Measurements from ENCODE around the gene MEN1. TPM values are rescaled to one million over a fixed set of nuclear protein-coding genes. Genes with fewer than 3 reads are reported as not detected.
A peak's percentile ranks its signal among the peaks of the same experiment; 100 is the strongest.

The MEN1 gene
- total and polyA plus RNA-seq, 2 of the 13 experiments (the other 11 are each of a cell fraction or from before 2014, with no cell fraction given): 20.5 to 27.3 TPM

GRCh38 chr11:64810271-64810890 lies at the start of gene MEN1 (continued):
- no peak for TF ChIP-seq SKIL (CRISPR knock-in tag; IDR thresholded peaks at IDR 0.05; ENCODE audit: borderline replicate concordance)
- no peak for TF ChIP-seq CHD2 (IDR thresholded peaks at IDR 0.05; ENCODE audit: low read depth, low read length)
- TF ChIP-seq ZNF740 (CRISPR knock-in tag; IDR thresholded peaks at IDR 0.05): no peak
- TF ChIP-seq ZNF274 (CRISPR knock-in tag; IDR thresholded peaks at IDR 0.05): 0 out of 2 replicates have a peak, but pooled peaks have one; percentile 27
- TF ChIP-seq JUND (CRISPR knock-in tag; IDR thresholded peaks at IDR 0.05): no peak
- no peak for TF ChIP-seq EHMT2 (IDR thresholded peaks at IDR 0.05; ENCODE audit: borderline replicate concordance, low read depth, low read length)
- no peak; the same call in 1 of the 2 replicates for TF ChIP-seq ZNF580 (CRISPR knock-in tag; IDR thresholded peaks at IDR 0.05; ENCODE audit: borderline replicate concordance, low read depth)
- peak; percentile 96 for TF ChIP-seq ELF1 (CRISPR knock-in tag; IDR thresholded peaks at IDR 0.05)
- TF ChIP-seq SETDB1 (CRISPR knock-in tag; IDR thresholded peaks at IDR 0.05; ENCODE audit: borderline replicate concordance): no peak
- TF ChIP-seq SNAI1 (CRISPR knock-in tag; IDR thresholded peaks at IDR 0.05; ENCODE audit: borderline replicate concordance): no peak
- no peak; the same call in 1 of the 2 replicates for TF ChIP-seq ZNF362 (CRISPR knock-in tag; IDR thresholded peaks at IDR 0.05; ENCODE audit: borderline replicate concordance)
- peak; percentile 42; the same call in 1 of the 2 replicates for TF ChIP-seq FOXK1 (CRISPR knock-in tag; IDR thresholded peaks at IDR 0.05; ENCODE audit: borderline replicate concordance, low read depth)
- TF ChIP-seq ZMYM3 (CRISPR knock-in tag; IDR thresholded peaks at IDR 0.05): no peak
- no peak for TF ChIP-seq CSRNP1 (CRISPR knock-in tag; IDR thresholded peaks at IDR 0.05)
- TF ChIP-seq ARID2 (CRISPR knock-in tag; IDR thresholded peaks at IDR 0.05; ENCODE audit: borderline replicate concordance): no peak
- no peak for TF ChIP-seq PCBP2 (optimal IDR thresholded peaks at IDR 0.05; ENCODE audit: low read depth, low read length, poor library complexity, severe bottlenecking)
- peak; percentile 77; the same call in 1 of the 2 replicates for TF ChIP-seq ZNF598 (CRISPR knock-in tag; IDR thresholded peaks at IDR 0.05; ENCODE audit: borderline replicate concordance)
- peak; percentile 61; the same call in 1 of the 2 replicates for TF ChIP-seq ZNF160 (CRISPR knock-in tag; IDR thresholded peaks at IDR 0.05)
- TF ChIP-seq GPN1 (CRISPR knock-in tag; IDR thresholded peaks at IDR 0.05; ENCODE audit: borderline replicate concordance): no peak
- TF ChIP-seq ZNF510 (CRISPR knock-in tag; IDR thresholded peaks at IDR 0.05; ENCODE audit: low read depth): no peak
- TF ChIP-seq GABPA (IDR thresholded peaks at IDR 0.05; ENCODE audit: low read depth, low read length): peak; percentile 71
- peak; percentile 92 for TF ChIP-seq GABPA (CRISPR knock-in tag; IDR thresholded peaks at IDR 0.05; ENCODE audit: low read depth)
- no peak for TF ChIP-seq LBX2 (CRISPR knock-in tag; IDR thresholded peaks at IDR 0.05; ENCODE audit: borderline replicate concordance)
- TF ChIP-seq ONECUT2 (CRISPR knock-in tag; IDR thresholded peaks at IDR 0.05): no peak

All from HepG2 (cell line).